IPS DF 19.7 (cell line): ENCODE measurements around the gene GDI1.
"Not testable (repeated sequence)": the region's sequence is repeated elsewhere in the genome, so short reads cannot be mapped to it uniquely, and the experiment has no call there.

Source experiments
- DNase-seq: peaks from one replicate; pipeline ENCODE4 v3.0.0-alpha.2; 2013; ENCODE audit warnings: low read depth, low spot score

Gene GDI1

GRCh38 chrX:154436983-154437752 is at the start of gene GDI1:
TSS of gene GDI1 (plus strand) at chrX:154437154. CDS start at chrX:154437255, 101 bp downstream.
- DNase-seq: no peak

- DNase-seq: not testable (repeated sequence)
Observed at GRCh38 chrX:154388094-154388493, 48.9 kb upstream of the GDI1 start.

GRCh38 chrX:154388649-154389048 is 48.3 kb upstream of the GDI1 start:
- DNase-seq: not testable (repeated sequence)

GRCh38 chrX:154389812-154390747 is 46.9 kb upstream of the GDI1 start:
- DNase-seq: not testable (repeated sequence)

GRCh38 chrX:154396363-154396762 is 40.6 kb upstream of the GDI1 start:
- DNase-seq: not testable (repeated sequence)

GRCh38 chrX:154396973-154397887 is 39.7 kb upstream of the GDI1 start:
- no peak for DNase-seq

- DNase-seq: peak; percentile 89
Observed at GRCh38 chrX:154397888-154398667, 38.9 kb upstream of the GDI1 start, which contains the start of gene RPL10. TSS of gene RPL10 (plus strand) at chrX:154398377. CDS start at chrX:154398520, 143 bp downstream.

GRCh38 chrX:154398668-154399526 is 38.1 kb upstream of the GDI1 start:
- no peak for DNase-seq

- DNase-seq: no peak
Observed at GRCh38 chrX:154399527-154400368, 37.2 kb upstream of the GDI1 start.

- not testable (repeated sequence) for DNase-seq
Observed at GRCh38 chrX:154400369-154400817, 36.6 kb upstream of the GDI1 start.

- DNase-seq: no peak
Observed at GRCh38 chrX:154401045-154401799, 35.7 kb upstream of the GDI1 start.

GRCh38 chrX:154401918-154402621 is 34.9 kb upstream of the GDI1 start:
- no peak for DNase-seq

- no peak for DNase-seq
Observed at GRCh38 chrX:154402622-154403127, 34.3 kb upstream of the GDI1 start.

- no peak for DNase-seq
Observed at GRCh38 chrX:154403192-154403591, 33.8 kb upstream of the GDI1 start.

GRCh38 chrX:154403858-154404257 is 33.1 kb upstream of the GDI1 start:
- no peak for DNase-seq

- DNase-seq: no peak
Observed at GRCh38 chrX:154404625-154405192, 32.2 kb upstream of the GDI1 start.
